Stimulated activated CD4-positive, alpha-beta T cell treated with anti-CD3 and anti-CD28 coated beads, Interleukin-12 subunit alpha, Interleukin-12 subunit beta, amount 100 ng/mL, for 24 hours (primary cell): ENCODE results near the gene CABLES1.

Experiments used
- DNase-seq, 2 experiments: peaks; one replicate each; pipeline ENCODE4 v3.0.0-alpha.2; 2020; ENCODE audit warnings: low read depth in 2 of 2

Gene CABLES1

DNA sequence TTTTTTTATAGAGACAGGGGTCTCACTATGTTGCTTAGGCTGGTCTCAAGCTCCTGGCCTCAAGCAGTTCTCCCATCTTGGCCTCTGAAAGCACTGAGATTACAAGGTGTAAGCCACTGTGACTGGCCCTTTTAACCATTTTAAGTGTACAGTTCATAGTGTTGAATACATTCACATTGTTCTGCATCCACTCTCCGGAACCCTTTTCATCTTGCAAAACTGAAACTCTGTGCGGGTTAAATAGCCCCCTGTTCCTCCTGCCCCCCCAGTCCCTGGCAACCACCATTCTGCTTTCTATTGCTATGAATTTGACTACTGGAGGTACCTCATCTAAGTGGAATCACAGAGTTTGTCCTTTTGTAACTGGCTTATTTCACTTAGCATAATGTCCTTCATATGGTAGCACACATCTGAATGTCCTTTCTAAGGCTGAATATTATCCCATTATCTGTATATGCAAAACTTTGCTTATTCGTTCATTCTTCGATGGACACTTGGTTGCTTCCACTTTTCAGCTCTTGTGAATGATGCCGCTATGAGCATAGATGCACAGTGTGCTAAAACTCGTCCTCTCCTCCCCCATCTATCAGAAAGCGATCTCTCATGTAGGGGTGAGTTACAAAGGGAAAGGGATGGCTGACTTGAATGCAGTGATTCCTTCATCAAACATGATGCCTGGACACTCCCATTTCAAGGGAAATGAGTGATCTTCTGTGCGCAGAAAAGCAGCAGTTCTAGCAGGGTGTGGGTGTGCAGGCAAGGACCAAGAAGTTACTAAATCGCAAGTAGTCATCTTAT lies 30.2 kb downstream of the CABLES1 start:
- DNase-seq, result no peak

DNA sequence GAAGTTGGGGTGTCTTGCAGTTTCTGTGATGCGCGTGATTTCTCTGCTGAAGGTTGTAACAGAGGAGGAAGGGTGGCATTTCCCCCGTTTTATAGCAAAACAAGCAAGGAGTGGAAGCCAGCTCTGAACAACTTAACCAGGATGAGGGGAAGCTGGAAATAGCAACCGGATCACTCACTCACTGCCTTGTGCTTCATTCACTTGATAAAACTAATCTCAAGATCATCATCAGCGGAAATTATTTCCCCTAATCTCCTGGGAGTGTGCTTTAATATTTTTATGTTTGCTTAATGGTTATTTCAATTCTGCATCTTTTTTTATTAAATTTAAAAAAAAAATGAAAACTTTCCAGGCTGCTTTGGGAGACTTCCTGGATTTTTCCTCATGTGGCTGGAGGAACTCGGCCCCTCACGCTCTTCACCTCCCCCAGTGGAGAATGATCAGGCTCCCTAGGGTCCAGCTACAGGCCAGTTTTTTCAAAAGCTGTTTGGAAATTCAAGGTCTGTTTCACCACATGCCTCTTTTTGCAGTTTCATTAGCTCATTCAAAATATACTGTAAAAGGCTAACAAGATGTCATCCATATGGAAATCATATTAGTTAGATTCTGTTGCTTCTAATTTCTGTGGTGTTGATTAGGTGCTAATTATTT lies 31.7 kb downstream of the CABLES1 start:
- no peak for DNase-seq

DNA sequence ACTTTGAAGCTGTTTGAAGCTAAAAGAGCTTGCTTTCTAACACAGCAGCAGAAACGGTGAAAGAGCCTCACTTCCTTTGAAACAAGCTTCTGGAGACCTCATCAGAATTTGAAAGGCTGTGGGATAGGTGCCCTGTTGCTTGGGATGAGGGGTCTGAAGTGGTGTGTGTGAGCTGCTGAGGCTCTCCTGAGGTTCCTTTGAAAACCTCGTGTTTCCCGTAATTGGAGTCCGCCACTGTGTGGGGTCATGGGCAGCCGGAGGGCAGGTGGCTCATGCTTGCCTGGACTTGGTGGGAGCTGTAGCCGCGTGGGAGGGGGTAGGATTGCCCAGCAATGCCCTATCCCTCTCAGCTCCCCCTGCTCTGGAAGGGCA lies 34.4 kb downstream of the CABLES1 start:
- no peak for DNase-seq

DNA sequence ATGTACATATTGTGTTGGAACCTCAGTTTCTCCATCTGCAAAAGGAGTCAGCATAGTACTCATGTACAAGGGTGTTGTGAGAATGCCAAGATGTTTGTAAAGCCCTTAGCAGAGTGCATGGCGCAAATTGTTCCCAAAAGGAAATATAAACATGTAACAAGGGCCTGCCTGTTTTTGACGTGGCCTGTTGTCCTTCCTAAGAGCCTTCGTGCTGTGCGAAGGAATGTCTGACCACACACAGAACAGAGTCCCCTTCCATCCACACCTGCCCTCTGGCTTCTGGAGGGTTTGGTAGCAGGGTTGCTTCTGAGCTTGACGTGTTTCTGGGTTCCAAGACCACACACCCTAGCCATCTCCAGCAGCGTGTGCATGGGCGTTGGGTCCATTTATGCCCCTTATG lies 34.9 kb downstream of the CABLES1 start:
- no peak for DNase-seq

- no peak for DNase-seq
These were observed 36.4 kb downstream of the CABLES1 start for GRCh38 chr18:23171581-23172156.

- DNase-seq, result no peak
These were observed 37.5 kb downstream of the CABLES1 start for GRCh38 chr18:23172591-23173380.

DNA sequence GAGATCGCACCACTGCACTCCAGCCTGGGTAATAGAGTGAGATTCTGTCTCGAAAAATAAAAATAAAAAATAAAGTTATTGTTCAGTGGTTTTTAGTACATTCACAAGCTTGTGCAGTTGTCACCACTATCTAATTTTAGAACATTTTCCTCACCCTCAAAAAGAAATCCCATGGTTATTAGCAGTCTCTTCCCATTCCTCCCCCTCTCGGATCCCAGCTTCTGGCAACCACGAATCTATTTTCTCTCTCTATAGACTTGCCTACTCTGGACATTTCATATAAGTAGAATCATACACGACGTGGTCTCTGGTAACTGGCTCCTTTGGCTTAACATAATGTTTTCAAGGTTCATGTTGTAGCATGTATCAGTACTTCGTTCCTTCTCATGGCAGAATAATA lies 38.6 kb downstream of the CABLES1 start:
- no peak for DNase-seq

- no peak for DNase-seq
These were observed 41.6 kb downstream of the CABLES1 start for GRCh38 chr18:23176701-23177432.

GRCh38 chr18:23177433-23178072 lies 42.3 kb downstream of the CABLES1 start:
- DNase-seq, result no peak

DNA sequence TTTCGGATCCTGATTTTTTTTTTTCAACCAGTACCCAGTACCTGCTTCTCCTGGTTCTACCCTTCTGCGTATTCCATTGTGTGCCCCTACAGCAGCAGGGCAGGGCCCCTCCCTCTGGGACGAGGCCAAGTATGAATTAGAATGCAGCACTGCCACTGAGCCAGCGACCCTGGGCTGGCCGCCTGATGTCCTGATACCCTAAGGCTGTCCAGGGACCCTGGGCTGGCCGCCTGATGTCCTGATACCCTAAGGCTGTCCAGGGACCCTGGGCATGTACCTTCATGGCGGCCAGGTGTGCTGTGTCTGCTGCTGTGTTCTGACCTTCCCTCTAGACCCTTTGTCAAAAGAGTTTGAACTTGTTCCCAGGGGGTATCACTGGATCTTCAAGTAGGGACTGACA lies 42.9 kb downstream of the CABLES1 start:
- no peak for DNase-seq

DNA sequence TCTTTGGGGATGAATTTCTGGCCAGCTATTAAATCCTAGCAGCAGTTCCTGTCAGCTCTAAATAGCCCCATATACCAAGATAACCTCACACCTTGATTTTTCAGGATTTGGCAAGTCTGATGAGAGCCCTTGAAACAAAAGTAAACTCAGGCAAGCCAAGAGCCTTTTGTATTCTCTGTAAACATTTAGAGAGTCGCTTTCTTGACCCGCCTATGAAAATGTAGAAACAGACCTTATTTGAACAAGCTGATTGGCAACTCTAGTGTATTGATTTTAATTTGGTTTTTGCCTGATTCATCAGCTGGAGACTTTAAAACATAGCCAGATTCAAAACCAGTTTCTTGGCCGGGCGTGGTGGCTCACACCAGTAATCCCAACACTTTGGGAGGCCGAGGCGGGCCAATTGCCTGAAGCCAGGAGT lies 43.4 kb downstream of the CABLES1 start:
- DNase-seq, result no peak

- no peak for DNase-seq
These were observed 44.1 kb downstream of the CABLES1 start for GRCh38 chr18:23179416-23179815.

DNA sequence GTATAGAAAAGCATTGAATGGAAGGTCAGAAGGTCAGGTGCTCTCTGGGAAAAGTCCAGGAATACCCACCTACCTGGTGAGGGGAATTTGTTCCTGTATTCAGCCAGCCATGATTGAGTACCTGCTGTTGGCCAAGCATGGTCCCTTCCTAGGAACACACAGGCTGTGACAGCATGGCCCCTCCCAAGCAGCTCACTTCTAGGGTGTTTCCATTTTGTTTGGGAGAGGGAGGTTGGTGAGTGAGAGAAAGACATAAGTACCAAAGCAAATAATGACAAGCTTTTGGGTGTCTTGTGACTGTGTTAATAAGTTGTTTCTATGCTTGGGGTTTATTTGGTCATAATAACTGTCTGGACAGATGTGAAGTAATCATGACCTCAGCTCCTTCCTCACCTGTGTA lies 46.3 kb downstream of the CABLES1 start:
- DNase-seq, result no peak

- no peak for DNase-seq
These were observed 47.3 kb downstream of the CABLES1 start for GRCh38 chr18:23182606-23183005.

GRCh38 chr18:23183411-23184150 lies 48.3 kb downstream of the CABLES1 start:
- no peak for DNase-seq

GRCh38 chr18:23186781-23187180 lies 51.5 kb downstream of the CABLES1 start:
- no peak for DNase-seq

GRCh38 chr18:23188068-23188760 lies 52.9 kb downstream of the CABLES1 start:
- no peak for DNase-seq

DNA sequence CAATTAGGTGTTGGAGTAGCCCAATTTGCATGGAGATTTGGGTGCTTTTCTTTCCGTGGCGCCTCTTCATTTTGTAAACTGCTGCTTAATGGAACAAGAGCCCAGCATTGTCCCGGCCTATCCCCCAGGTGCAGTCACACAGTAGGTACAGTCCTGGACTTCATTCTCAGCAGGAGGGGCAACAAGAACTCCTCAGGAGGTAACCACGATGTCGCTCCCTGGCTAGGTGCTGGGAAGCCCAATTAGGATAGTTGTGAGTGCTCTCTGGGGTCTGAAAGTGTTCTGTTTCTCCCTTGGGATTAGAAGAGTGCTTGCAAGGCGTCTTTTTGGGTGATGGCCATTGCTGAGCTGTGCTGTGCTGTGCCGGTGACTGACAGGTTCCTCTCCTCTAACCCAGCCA lies 53.8 kb downstream of the CABLES1 start:
- no peak for DNase-seq

GRCh38 chr18:23189768-23190661 lies 54.7 kb downstream of the CABLES1 start:
- DNase-seq, result no peak
